Hypothalamus (tissue), 51 donors: ENCODE results near the gene KREMEN1.

Source experiments
- DNase-seq, 51 donors: peaks; one replicate each; lab custom pipeline; 2025; lab: John Stamatoyannopoulos, UW

KREMEN1 gene

GRCh38 chr22:29146771-29147170 is 73.9 kb downstream of the KREMEN1 start:
- DNase-seq = no peak

GRCh38 chr22:29147331-29147899 is 74.6 kb downstream of the KREMEN1 start:
- DNase-seq = peak in 8 of 51 donors; percentile 3 to 46 (median 18)

GRCh38 chr22:29148036-29148435 is 75.2 kb downstream of the KREMEN1 start:
- no peak for DNase-seq

GRCh38 chr22:29148826-29149225 is 76.0 kb downstream of the KREMEN1 start:
- no peak for DNase-seq

- DNase-seq = peak in 34 of 51 donors; percentile 18 to 81 (median 44)
Observed at GRCh38 chr22:29149841-29150555, 77.2 kb downstream of the KREMEN1 start.

- DNase-seq = no peak
Observed at GRCh38 chr22:29150701-29151100, 77.9 kb downstream of the KREMEN1 start.

- DNase-seq = no peak
Observed at GRCh38 chr22:29151316-29151715, 78.5 kb downstream of the KREMEN1 start.

GRCh38 chr22:29152045-29152953 is 79.5 kb downstream of the KREMEN1 start:
- DNase-seq = peak in 28 of 51 donors; percentile 16 to 71 (median 44)

GRCh38 chr22:29152954-29153719 is 80.3 kb downstream of the KREMEN1 start:
- DNase-seq = no peak

- peak in 47 of 51 donors; percentile 23 to 85 (median 60) for DNase-seq
Observed at GRCh38 chr22:29154364-29155048, 81.7 kb downstream of the KREMEN1 start.

- DNase-seq = no peak
Observed at GRCh38 chr22:29155966-29156365, 83.1 kb downstream of the KREMEN1 start.

- peak in 2 of 51 donors; percentile 3 to 14 for DNase-seq
Observed at GRCh38 chr22:29156507-29156906, 83.7 kb downstream of the KREMEN1 start.

- DNase-seq = no peak
Observed at GRCh38 chr22:29157759-29158535, 85.1 kb downstream of the KREMEN1 start.

- no peak for DNase-seq
Observed at GRCh38 chr22:29158546-29158945, 85.7 kb downstream of the KREMEN1 start.

- DNase-seq = no peak
Observed at GRCh38 chr22:29163808-29164207, 91.0 kb downstream of the KREMEN1 start.

GRCh38 chr22:29165321-29166060 is 92.7 kb downstream of the KREMEN1 start:
- DNase-seq = no peak

GRCh38 chr22:29166180-29166579 is 93.3 kb downstream of the KREMEN1 start:
- DNase-seq = no peak
